ENCODE results near the gene CNIH4.
"Not testable (repeated sequence)": the region's sequence is repeated elsewhere in the genome, so short reads cannot be mapped to it uniquely, and the experiment has no call there.

CNIH4 gene

DNA sequence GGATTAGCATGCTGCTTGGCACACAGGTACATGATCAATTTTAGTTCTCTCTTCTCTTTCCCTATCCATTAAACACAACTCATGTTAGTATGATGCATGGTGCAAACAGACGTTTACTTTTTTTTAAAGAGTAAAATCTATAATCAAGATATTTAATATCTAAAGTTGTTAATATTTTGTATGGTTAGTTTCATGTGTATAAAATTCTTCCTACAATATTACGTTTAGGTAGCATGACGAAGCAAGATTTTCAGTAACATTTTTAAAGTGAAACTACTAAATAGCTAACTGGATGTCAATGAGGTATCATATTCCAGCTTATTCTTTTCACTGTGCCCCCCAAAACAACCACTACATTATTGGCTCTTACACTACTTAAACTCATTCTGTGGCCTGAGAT, 36.6 kb downstream of the CNIH4 start:
- no peak for DNase-seq (ENCODE audit: low read depth in 1 of 2, low spot score in 1 of 2)

DNA sequence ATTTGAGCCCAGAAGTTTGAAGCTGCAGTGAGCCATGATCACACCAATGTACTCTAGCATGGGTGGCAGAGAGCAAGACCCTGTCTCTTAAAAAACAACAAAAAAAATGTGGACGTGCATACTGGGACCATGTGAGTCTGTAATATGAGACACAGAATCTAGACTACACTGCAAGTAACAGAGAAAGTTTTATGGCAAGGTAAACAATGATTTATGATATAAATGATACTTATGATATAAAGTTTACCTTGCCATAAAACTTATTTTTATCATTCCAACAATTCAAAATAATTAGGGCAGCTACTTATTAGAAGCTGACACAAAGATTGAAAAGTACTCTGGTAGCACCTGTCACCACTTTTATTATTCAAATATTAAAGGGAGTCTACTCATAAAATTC, 43.2 kb downstream of the CNIH4 start:
- DNase-seq (ENCODE audit: low read depth in 1 of 2, low spot score in 1 of 2), result no peak

DNA sequence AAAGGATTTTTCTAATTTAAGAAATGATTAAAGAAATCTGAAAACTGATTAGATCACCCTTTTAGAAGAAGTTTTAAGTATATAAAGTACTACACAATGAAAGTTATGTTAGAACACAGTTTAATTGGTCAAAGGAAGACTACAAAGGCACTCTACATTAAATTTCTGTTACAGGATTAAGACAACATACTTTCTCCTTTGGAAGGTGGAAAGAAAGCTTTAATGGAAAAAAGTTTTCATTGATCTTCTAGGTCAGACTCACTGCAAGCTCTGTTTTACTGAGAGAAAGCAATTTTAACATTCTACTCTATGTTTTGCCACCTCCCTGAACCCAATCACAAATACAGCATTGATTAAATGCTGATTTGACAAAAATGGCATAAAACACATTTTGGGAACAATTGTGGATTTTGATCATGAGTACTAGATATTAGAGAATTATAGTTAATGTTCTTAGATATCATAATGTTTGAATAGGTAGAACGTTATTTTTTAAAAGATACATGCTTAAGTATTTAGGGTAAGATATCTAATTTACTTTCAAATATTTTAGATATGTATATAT, 45.9 kb downstream of the CNIH4 start:
- no peak for DNase-seq (ENCODE audit: low read depth in 1 of 2, low spot score in 1 of 2)

DNA sequence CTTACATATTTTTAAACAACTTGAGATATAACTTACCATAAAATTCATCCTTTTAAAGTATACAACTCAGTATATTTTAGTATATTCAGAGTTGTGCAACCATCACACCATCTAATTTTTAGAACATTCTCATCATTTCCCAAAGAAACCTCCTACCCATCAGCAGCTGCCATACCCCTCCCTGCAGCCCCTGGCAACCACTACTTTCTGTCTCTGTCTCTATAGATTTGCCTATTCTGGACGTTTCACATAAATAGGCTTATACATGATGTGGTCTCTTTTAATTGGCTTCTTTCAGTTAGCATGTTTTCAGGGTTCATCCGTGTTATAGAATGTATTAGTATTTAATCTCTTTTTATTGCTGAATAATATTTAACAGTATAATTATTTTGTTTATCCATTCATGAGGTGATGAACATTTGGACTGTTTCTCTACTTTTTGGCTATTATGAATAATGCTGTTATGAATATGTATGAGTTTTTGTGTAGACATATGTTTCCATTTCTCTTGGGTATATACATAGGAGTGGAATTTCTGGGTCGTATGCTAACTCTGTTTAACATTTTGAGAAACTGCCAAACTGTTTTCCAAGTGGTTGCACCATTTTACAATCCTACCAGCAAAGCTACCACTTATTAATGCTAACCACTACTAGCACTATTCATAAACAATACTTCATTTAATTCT, 48.4 kb downstream of the CNIH4 start:
- no peak for DNase-seq (ENCODE audit: low read depth in 1 of 2, low spot score in 1 of 2)

DNA sequence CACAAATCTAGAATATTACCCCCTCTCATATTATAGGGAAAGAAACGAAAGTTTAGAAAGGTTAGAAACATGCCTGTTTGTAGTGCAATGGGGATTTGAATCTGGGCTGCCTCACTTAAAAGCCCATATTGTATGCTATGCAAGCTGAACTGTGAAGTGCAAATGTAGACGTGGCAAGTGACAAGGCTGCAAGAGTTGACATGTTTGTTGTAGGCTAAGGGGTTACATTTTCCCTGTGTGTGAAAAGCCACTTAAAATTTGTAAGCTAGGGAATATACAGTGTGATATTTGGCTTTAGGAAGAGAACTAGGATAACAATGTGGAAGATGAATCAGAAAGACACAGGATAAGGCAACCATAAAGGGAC, 48.9 kb downstream of the CNIH4 start:
- no peak for DNase-seq (ENCODE audit: low read depth in 1 of 2, low spot score in 1 of 2)

DNA sequence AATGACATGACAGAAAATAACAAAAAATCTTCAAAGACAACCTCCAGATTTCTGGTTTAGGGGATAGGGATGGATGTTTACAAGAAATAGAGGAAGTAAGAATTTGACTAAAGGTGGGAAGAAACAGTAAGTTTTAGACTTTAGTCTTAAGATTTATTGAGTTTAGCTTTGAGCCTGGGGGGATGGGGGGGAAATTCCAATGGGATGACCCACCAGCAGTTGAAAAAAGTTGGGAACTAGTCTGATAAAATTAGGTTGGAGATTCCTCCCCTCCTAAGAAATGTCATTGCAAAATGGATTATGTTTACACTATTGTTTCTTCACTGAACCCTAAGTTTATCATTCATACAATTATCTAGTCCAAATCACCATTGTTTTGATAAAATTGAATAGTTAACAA, 49.5 kb downstream of the CNIH4 start:
- no peak for DNase-seq (ENCODE audit: low read depth in 1 of 2, low spot score in 1 of 2)

DNA sequence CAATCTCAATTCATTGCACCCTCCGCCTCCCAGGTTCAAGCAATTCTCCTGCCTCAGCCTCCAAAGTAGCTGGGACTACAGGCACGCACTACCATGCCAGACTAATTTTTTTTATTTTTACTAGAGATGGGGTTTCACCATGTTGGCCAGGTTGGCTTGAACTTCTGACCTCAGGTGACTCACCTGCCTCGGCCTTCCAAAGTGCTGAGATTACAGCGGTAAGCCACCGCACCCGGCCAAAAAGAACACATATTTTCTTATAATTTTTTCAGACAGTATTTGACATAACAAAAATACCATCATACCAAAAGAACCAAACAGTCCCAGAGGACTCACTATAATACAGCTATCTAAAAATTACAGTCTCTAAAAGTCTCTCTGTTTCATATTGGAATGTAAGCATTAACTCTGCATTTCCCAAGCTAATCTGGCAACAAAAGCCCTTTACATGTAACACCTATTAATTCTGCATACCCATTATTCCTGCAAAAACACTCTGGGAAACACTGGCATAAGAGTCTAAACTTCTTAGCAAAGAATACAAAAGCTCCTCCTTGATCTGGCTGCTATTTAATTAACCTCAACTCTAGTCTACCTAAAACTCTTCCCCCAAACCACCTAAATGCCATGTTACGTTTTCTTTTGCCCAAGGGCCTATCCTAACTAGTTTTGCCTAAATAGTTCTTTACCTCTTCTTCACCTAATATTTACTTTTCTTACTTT, 51.1 kb downstream of the CNIH4 start:
- DNase-seq (ENCODE audit: low read depth in 1 of 2, low spot score in 1 of 2), result no peak

DNA sequence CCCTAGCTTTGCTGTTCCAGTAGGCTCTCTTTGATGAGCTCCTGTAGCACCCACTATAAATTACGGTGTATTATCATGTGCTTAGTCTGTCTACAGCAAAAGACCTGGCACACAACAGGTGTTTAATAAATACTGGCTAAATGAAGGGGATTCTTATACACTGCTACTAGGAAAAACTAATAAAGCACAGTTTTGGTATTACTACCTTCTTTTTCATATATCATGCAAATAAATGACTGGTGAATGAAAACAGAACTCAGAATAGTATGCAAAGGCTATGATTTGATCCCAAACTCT, 51.6 kb downstream of the CNIH4 start:
- DNase-seq (ENCODE audit: low read depth in 1 of 2, low spot score in 1 of 2), result no peak

DNA sequence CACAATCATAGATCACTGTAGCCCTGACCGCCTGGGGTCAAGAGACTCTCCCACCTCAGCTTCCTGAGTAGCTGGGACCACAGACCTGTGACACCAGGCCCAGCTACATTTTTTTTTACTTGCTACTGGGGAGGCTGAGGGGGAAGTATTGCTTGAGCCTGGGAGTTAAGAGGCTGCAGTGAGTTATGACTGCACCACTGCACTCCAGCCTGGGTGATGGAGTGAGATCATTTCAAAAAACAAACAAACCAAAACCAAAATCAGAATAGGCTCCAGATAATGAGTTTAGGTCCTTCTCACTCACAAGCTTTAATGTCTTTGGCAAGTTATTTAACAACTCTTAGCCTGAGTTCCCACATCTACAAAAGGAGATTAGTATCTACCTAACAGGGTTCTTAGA, 55.1 kb downstream of the CNIH4 start:
- DNase-seq (ENCODE audit: low read depth in 1 of 2, low spot score in 1 of 2), result no peak

DNA sequence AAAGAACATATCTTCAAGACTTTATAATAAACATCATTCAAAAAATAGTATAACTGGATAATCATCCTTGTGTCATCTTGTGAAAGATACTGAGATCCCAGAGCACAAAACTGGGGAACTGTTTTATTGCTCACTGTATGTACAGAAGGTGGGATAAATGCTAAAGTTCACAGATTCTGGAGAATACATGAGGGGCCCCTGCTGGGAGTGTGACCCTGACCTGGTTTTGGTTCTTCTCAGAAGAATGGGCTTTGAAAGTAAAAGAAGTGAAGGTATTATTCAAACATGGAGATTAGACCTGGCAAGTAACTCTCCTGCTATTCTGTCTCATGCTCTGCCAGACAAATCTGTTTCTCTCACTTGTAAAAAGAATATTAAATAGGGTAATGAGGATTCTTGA, 63.4 kb downstream of the CNIH4 start:
- no peak for DNase-seq (ENCODE audit: low read depth in 1 of 2, low spot score in 1 of 2)

DNA sequence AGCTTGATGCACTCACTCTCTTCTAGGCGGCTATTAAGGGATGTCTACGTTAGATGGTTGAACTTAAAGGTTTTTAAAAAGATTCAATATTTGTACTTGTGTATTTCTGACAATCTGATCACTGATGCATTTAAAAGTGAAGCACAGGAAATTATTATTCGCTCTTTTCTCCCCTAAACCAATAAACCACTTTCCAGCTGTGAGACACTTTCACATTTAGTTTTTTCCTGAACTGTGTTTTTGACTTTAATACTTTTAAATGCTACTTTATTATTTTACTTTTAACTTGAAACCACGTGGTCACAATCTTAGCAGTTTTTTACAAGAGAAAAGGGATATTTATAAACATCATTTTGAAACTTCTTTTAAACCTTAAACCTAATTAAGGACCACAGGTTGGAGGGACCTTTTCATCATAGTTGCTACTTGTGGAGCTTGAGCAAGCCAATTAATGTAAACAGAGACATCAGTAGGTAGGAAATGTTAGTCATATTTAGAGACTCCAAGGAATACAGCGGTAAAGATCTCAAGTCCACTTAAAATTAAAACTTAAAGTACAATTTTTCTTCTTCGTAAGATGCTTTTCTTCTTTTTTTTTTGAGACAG, 68.7 kb downstream of the CNIH4 start:
- DNase-seq (ENCODE audit: low read depth in 1 of 2, low spot score in 1 of 2), result no peak

DNA sequence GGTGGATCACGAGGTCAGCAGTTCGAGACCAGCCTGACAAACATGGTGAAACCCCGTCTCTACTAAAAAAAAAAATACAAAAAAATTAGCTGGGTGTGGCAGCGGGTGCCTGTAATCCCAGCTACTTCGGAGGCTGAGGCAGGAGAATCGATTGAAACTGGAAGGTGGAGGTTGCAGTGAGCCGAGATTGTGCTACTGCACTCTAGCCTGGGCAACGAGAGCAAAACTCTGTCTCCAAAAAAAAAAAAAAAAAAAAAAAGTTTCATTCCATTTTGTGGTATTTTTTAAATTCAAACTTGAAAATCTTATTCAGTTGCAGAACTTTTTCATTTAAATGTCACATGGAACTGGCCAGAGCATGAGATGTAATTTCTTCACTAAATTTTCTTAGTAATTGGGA, 70.2 kb downstream of the CNIH4 start:
- not testable (repeated sequence) for DNase-seq (ENCODE audit: low read depth in 1 of 2, low spot score in 1 of 2)

DNA sequence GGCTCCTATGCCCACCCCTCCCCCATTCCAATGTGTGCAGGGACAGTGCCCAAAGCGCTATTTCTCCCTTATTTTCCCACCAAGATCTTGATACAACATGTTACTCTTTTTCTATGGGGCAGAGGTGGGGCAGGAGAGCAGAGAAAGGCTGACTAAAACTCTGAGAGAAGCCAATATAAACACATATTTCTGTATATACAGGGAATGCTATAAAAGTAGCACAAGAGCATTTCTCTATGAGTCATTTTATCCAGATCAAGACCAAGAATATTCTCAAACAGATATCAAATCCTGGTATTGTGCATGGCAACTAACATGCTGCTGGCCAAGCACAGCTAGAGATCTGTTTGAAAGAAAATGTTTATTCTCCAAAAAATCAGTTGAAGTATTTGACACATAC, 70.7 kb downstream of the CNIH4 start:
- no peak for DNase-seq (ENCODE audit: low read depth in 1 of 2, low spot score in 1 of 2)

DNA sequence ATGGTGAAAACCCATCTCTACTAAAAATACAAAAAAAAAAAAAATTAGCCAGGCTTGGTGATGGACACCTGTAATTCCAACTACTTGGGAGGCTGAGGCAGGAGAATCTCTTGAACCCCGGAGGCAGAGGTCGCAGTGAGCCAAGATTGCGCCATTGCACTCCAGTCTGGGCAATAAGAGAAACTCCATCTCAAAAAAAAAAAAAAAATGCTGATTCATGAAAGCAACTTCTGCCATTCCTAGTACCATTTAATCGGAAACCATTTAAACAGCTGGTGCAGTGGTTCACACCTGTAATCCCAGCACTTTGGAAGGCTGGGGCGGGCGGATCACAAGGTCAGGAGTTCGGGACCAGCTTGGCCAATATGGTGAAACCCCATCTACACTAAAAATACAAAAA, 72.0 kb downstream of the CNIH4 start:
- DNase-seq (ENCODE audit: low read depth in 1 of 2, low spot score in 1 of 2), result not testable (repeated sequence)
